ENCODE results near the gene SHISA6.
"Not testable (repeated sequence)": the region's sequence is repeated elsewhere in the genome, so short reads cannot be mapped to it uniquely, and the experiment has no call there.

SHISA6 gene

GRCh38 chr17:11302401-11303186 lies 61.6 kb downstream of the SHISA6 start:
- Mint-ChIP-seq H3K36me3 (ENCODE audit: low read depth) (no peaks in the 10 kb centered on the region), H3K27ac (no peak overlapping the region), H3K27me3 (ENCODE audit: low read depth) (no peaks in the 10 kb centered on the region), H3K4me3 (no peak overlapping the region), H3K9me3 (peaks cover 18% of the 10 kb centered on the region), H3K4me1 (ENCODE audit: low read depth) (no peaks in the 10 kb centered on the region)

GRCh38 chr17:11303773-11304394 lies 62.9 kb downstream of the SHISA6 start:
- Mint-ChIP-seq H3K36me3 (ENCODE audit: low read depth) (no peaks in the 10 kb centered on the region), H3K9me3 (peaks cover 18% of the 10 kb centered on the region), H3K4me1 (ENCODE audit: low read depth) (no peaks in the 10 kb centered on the region), H3K27me3 (ENCODE audit: low read depth) (no peaks in the 10 kb centered on the region), H3K27ac (no peak overlapping the region), H3K4me3 (no peak overlapping the region)

GRCh38 chr17:11304568-11304967 lies 63.6 kb downstream of the SHISA6 start:
- Mint-ChIP-seq H3K4me3 (no peak overlapping the region), H3K36me3 (ENCODE audit: low read depth) (no peaks in the 10 kb centered on the region), H3K9me3 (peaks cover 18% of the 10 kb centered on the region), H3K27me3 (ENCODE audit: low read depth) (no peaks in the 10 kb centered on the region), H3K27ac (no peak overlapping the region), H3K4me1 (ENCODE audit: low read depth) (no peaks in the 10 kb centered on the region)

GRCh38 chr17:11305524-11305923 lies 64.5 kb downstream of the SHISA6 start:
- no peak overlapping the region for H3K27ac Mint-ChIP-seq
- no peaks in the 10 kb centered on the region for H3K27me3 Mint-ChIP-seq (ENCODE audit: low read depth)
- H3K9me3 Mint-ChIP-seq = peaks cover 18% of the 10 kb centered on the region
- no peaks in the 10 kb centered on the region for H3K4me1 Mint-ChIP-seq (ENCODE audit: low read depth)
- no peak overlapping the region for H3K4me3 Mint-ChIP-seq
- H3K36me3 Mint-ChIP-seq (ENCODE audit: low read depth) = no peaks in the 10 kb centered on the region

- Mint-ChIP-seq H3K4me1 (ENCODE audit: low read depth) (no peaks in the 10 kb centered on the region), H3K9me3 (peaks cover 18% of the 10 kb centered on the region), H3K4me3 (no peak overlapping the region), H3K36me3 (ENCODE audit: low read depth) (no peaks in the 10 kb centered on the region), H3K27me3 (ENCODE audit: low read depth) (no peaks in the 10 kb centered on the region), H3K27ac (no peak overlapping the region)
These were observed 67.5 kb downstream of the SHISA6 start for GRCh38 chr17:11308531-11308930.

GRCh38 chr17:11309033-11309432 lies 68.0 kb downstream of the SHISA6 start:
- peaks cover 17% of the 10 kb centered on the region for H3K9me3 Mint-ChIP-seq
- H3K4me3 Mint-ChIP-seq = no peak overlapping the region
- H3K27me3 Mint-ChIP-seq (ENCODE audit: low read depth) = no peaks in the 10 kb centered on the region
- H3K27ac Mint-ChIP-seq = no peak overlapping the region
- no peaks in the 10 kb centered on the region for H3K4me1 Mint-ChIP-seq (ENCODE audit: low read depth)
- no peaks in the 10 kb centered on the region for H3K36me3 Mint-ChIP-seq (ENCODE audit: low read depth)

- H3K36me3 Mint-ChIP-seq (ENCODE audit: low read depth) = no peaks in the 10 kb centered on the region
- H3K27me3 Mint-ChIP-seq (ENCODE audit: low read depth) = no peaks in the 10 kb centered on the region
- H3K4me1 Mint-ChIP-seq (ENCODE audit: low read depth) = no peaks in the 10 kb centered on the region
- no peak overlapping the region for H3K4me3 Mint-ChIP-seq
- H3K27ac Mint-ChIP-seq = no peak overlapping the region
- peaks cover 14% of the 10 kb centered on the region for H3K9me3 Mint-ChIP-seq
These were observed 68.8 kb downstream of the SHISA6 start for GRCh38 chr17:11309850-11310249.

- H3K4me3 Mint-ChIP-seq; H3K27me3 Mint-ChIP-seq (ENCODE audit: low read depth); H3K4me1 Mint-ChIP-seq (ENCODE audit: low read depth): not testable (repeated sequence)
These were observed 75.4 kb downstream of the SHISA6 start for GRCh38 chr17:11316451-11316850.

GRCh38 chr17:11318207-11318606 lies 77.2 kb downstream of the SHISA6 start:
- Mint-ChIP-seq H3K36me3 (ENCODE audit: low read depth) (no peaks in the 10 kb centered on the region), H3K4me3 (no peak overlapping the region), H3K4me1 (ENCODE audit: low read depth) (no peaks in the 10 kb centered on the region), H3K9me3 (peaks cover 11% of the 10 kb centered on the region), H3K27me3 (ENCODE audit: low read depth) (no peaks in the 10 kb centered on the region), H3K27ac (no peak overlapping the region)

More at GRCh38 chr17:11316451-11316850, 75.4 kb downstream of the SHISA6 start:
- not testable (repeated sequence) for H3K36me3 Mint-ChIP-seq (ENCODE audit: low read depth); H3K9me3 Mint-ChIP-seq; H3K27ac Mint-ChIP-seq

GRCh38 chr17:11319894-11320293 lies 78.9 kb downstream of the SHISA6 start:
- H3K27me3 Mint-ChIP-seq (ENCODE audit: low read depth) = no peaks in the 10 kb centered on the region
- H3K27ac Mint-ChIP-seq = no peak overlapping the region
- H3K4me3 Mint-ChIP-seq = no peak overlapping the region
- H3K36me3 Mint-ChIP-seq (ENCODE audit: low read depth) = no peaks in the 10 kb centered on the region
- H3K4me1 Mint-ChIP-seq (ENCODE audit: low read depth) = no peaks in the 10 kb centered on the region
- peaks cover 16% of the 10 kb centered on the region for H3K9me3 Mint-ChIP-seq

GRCh38 chr17:11324021-11324420 lies 83.0 kb downstream of the SHISA6 start:
- Mint-ChIP-seq H3K4me1 (ENCODE audit: low read depth) (no peaks in the 10 kb centered on the region), H3K36me3 (ENCODE audit: low read depth) (no peaks in the 10 kb centered on the region), H3K27me3 (ENCODE audit: low read depth) (no peaks in the 10 kb centered on the region), H3K27ac (no peak overlapping the region), H3K4me3 (no peak overlapping the region), H3K9me3 (peaks cover 16% of the 10 kb centered on the region)

- no peaks in the 10 kb centered on the region for H3K4me1 Mint-ChIP-seq (ENCODE audit: low read depth)
- H3K9me3 Mint-ChIP-seq = peaks cover 16% of the 10 kb centered on the region
- H3K36me3 Mint-ChIP-seq (ENCODE audit: low read depth) = no peaks in the 10 kb centered on the region
- no peak overlapping the region for H3K4me3 Mint-ChIP-seq
- H3K27ac Mint-ChIP-seq = no peak overlapping the region
- H3K27me3 Mint-ChIP-seq (ENCODE audit: low read depth) = no peaks in the 10 kb centered on the region
These were observed 83.9 kb downstream of the SHISA6 start for GRCh38 chr17:11324846-11325420.

- peaks cover 16% of the 10 kb centered on the region for H3K9me3 Mint-ChIP-seq
These were observed 85.5 kb downstream of the SHISA6 start for GRCh38 chr17:11326492-11326891.

GRCh38 chr17:11328770-11329169 lies 87.8 kb downstream of the SHISA6 start:
- H3K4me1 Mint-ChIP-seq (ENCODE audit: low read depth) = no peaks in the 10 kb centered on the region
- no peak overlapping the region for H3K4me3 Mint-ChIP-seq
- H3K27me3 Mint-ChIP-seq (ENCODE audit: low read depth) = no peaks in the 10 kb centered on the region
- no peaks in the 10 kb centered on the region for H3K36me3 Mint-ChIP-seq (ENCODE audit: low read depth)
- peaks cover 5% of the 10 kb centered on the region for H3K9me3 Mint-ChIP-seq
- no peak overlapping the region for H3K27ac Mint-ChIP-seq

More at GRCh38 chr17:11326492-11326891, 85.5 kb downstream of the SHISA6 start:
- Mint-ChIP-seq H3K4me3 (no peak overlapping the region), H3K36me3 (ENCODE audit: low read depth) (no peaks in the 10 kb centered on the region), H3K4me1 (ENCODE audit: low read depth) (no peaks in the 10 kb centered on the region), H3K27me3 (ENCODE audit: low read depth) (no peaks in the 10 kb centered on the region), H3K27ac (no peak overlapping the region)

GRCh38 chr17:11330006-11330405 lies 89.0 kb downstream of the SHISA6 start:
- no peaks in the 10 kb centered on the region for H3K27me3 Mint-ChIP-seq (ENCODE audit: low read depth)

More at GRCh38 chr17:11330006-11330405, 89.0 kb downstream of the SHISA6 start:
- Mint-ChIP-seq H3K4me3 (no peak overlapping the region), H3K4me1 (ENCODE audit: low read depth) (no peaks in the 10 kb centered on the region), H3K9me3 (no peaks in the 10 kb centered on the region), H3K36me3 (ENCODE audit: low read depth) (no peaks in the 10 kb centered on the region), H3K27ac (no peak overlapping the region)

All from T-helper 1 cell treated with Interleukin-12 subunit alpha and Interleukin-12 subunit beta and Interleukin-4 antibody, amounts not matched to agents 30 μg/mL and 1 μg/mL, for 36 hours (primary cell).